Glutamatergic neuron (in vitro differentiated cells): ENCODE measurements around the gene TEX2. TPM values are rescaled to one million over a fixed set of nuclear protein-coding genes. Genes with fewer than 3 reads are reported as not detected.

Source experiments
- DNase-seq: peaks from one replicate; pipeline ENCODE4 v3.0.0; 2022
- H3K27ac Mint-ChIP-seq: one replicate; pipeline ENCODE4 v1.8.0; 2020; ENCODE audit warnings: mild to moderate bottlenecking, mixed read lengths, inconsistent platforms; ENCODE audit not compliant: unreplicated experiment
- H3K27me3 Mint-ChIP-seq: one replicate; pipeline ENCODE4 v1.8.0; 2020; ENCODE audit warnings: mild to moderate bottlenecking, moderate library complexity, mixed read lengths, inconsistent platforms; ENCODE audit not compliant: unreplicated experiment
- H3K36me3 Mint-ChIP-seq: one replicate; pipeline ENCODE4 v1.8.0; 2020; ENCODE audit warnings: mild to moderate bottlenecking, mixed read lengths, inconsistent platforms; ENCODE audit not compliant: unreplicated experiment
- H3K4me1 Mint-ChIP-seq: one replicate; pipeline ENCODE4 v1.8.0; 2020; ENCODE audit warnings: mild to moderate bottlenecking, low read depth, mixed read lengths, inconsistent platforms; ENCODE audit not compliant: unreplicated experiment
- H3K4me3 Mint-ChIP-seq: one replicate; pipeline ENCODE4 v1.8.0; 2020; ENCODE audit warnings: mild to moderate bottlenecking, mixed read lengths, inconsistent platforms; ENCODE audit not compliant: unreplicated experiment
- H3K9me3 Mint-ChIP-seq: one replicate; pipeline ENCODE4 v1.8.0; 2020; ENCODE audit warnings: mild to moderate bottlenecking, moderate library complexity, mixed read lengths, inconsistent platforms; ENCODE audit not compliant: unreplicated experiment
- total RNA-seq: library from RNA; stranded (reverse); fragmentation: NEBNext Ultra II Directional; extraction: Animal tissue kit (Norgen Biotek cat#: 25700); gene quantifications from one replicate; pipeline ENCODE4 v1.2.1, GENCODE V29; 2021; ENCODE audit not compliant: unreplicated experiment
- TF ChIP-seq, protein P1 (sequence below): fragments of 200-600 bp; sonication (generic); IDR thresholded peaks from one replicate; pipeline ENCODE4 v1.5.0; 2021; ENCODE audit not compliant: partially characterized antibody, unreplicated experiment

Gene TEX2
- total RNA-seq, 1 donor from 2014 or later, result 11.7 TPM

DNA sequence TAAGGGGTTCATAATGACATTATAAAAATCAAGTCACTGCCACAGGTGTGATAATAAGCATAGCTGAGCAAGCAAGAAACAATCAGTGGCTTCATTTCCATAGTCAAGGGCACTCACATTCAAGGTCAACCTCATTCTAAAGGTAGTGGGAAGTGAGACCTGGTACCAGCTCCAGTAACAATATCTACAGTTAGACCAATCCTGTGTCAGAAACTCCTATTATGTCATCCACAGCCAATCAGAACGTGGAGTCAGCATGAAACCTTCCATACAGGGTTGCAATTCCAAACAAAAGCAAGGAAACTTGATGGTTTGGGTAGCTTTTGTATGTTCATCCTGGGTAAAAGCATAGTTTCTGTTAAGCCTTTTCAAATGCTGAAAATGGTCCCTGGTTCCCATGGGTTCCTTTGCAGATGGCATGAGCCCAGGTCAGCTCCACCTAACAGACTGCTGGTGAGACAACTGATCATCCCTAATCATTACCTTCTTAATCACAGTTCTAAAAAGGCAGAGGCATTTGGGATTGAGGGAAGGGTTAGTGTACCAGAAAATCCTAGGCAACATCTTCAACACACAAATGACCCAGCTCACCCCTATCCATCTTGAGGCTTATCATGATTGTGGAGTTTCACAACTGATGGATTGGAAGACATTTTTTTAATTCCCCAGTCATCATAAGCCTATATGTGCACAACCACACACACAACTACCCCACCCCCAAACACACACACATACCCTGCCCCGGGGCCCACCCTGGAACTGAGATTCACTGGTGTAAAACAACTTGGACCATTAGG, 30.4 kb downstream of the TEX2 start:
- Mint-ChIP-seq H3K9me3 (no peaks in the 10 kb centered on the region), H3K4me3 (no peak overlapping the region), H3K36me3 (no peaks in the 10 kb centered on the region), H3K4me1 (peaks cover 9% of the 10 kb centered on the region), H3K27ac (no peak overlapping the region), H3K27me3 (no peaks in the 10 kb centered on the region)
- no peak for DNase-seq
- TF ChIP-seq, protein P1, sequence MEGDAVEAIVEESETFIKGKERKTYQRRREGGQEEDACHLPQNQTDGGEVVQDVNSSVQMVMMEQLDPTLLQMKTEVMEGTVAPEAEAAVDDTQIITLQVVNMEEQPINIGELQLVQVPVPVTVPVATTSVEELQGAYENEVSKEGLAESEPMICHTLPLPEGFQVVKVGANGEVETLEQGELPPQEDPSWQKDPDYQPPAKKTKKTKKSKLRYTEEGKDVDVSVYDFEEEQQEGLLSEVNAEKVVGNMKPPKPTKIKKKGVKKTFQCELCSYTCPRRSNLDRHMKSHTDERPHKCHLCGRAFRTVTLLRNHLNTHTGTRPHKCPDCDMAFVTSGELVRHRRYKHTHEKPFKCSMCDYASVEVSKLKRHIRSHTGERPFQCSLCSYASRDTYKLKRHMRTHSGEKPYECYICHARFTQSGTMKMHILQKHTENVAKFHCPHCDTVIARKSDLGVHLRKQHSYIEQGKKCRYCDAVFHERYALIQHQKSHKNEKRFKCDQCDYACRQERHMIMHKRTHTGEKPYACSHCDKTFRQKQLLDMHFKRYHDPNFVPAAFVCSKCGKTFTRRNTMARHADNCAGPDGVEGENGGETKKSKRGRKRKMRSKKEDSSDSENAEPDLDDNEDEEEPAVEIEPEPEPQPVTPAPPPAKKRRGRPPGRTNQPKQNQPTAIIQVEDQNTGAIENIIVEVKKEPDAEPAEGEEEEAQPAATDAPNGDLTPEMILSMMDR, result no peak

GRCh38 chr17:64231567-64232141, 31.4 kb downstream of the TEX2 start:
- Mint-ChIP-seq H3K9me3 (no peaks in the 10 kb centered on the region), H3K27ac (no peak overlapping the region), H3K4me1 (peaks cover under 1% of the 10 kb centered on the region)

DNA sequence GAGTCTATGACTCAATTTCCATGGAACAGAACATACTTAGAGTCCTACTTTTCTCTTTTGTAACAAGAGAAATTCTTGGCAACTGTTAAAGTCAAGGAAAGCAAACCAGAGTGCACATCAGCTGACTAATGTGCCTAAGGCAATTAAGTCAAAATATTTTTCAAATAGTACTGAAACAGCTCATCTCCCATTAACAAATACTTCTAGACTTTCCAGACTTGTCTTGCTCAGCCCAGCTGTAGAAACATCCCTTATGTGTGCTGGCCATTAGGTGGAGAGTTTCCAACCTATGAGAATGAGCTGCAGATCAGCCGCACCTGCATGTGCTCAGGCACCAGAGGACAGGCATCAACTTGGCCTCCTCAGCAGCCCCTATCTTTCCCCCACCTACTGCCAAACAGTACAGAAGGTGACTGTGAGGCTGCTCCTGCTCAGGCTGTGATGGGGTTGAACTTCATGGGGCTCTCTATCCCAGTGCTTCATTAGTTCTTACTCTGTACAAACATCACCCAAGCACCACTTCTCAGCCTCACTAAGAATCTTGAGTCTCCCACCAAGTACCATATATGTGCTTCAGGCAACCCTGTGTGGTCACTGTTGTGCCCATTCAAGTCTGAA, 32.2 kb downstream of the TEX2 start:
- no peaks in the 10 kb centered on the region for H3K9me3 Mint-ChIP-seq
- no peaks in the 10 kb centered on the region for H3K36me3 Mint-ChIP-seq
- H3K27me3 Mint-ChIP-seq, result no peaks in the 10 kb centered on the region
- H3K4me3 Mint-ChIP-seq, result no peak overlapping the region
- no peaks in the 10 kb centered on the region for H3K4me1 Mint-ChIP-seq
- TF ChIP-seq, protein P1, result no peak
- no peak overlapping the region for H3K27ac Mint-ChIP-seq
- DNase-seq, result no peak

More at GRCh38 chr17:64231567-64232141, 31.4 kb downstream of the TEX2 start:
- TF ChIP-seq, protein P1, result no peak
- H3K27me3 Mint-ChIP-seq, result no peaks in the 10 kb centered on the region
- no peak overlapping the region for H3K4me3 Mint-ChIP-seq
- no peaks in the 10 kb centered on the region for H3K36me3 Mint-ChIP-seq
- DNase-seq, result no peak

GRCh38 chr17:64229815-64230728, 33.0 kb downstream of the TEX2 start:
- TF ChIP-seq, protein P1, result no peak
- DNase-seq, result no peak
- Mint-ChIP-seq H3K4me1 (no peaks in the 10 kb centered on the region), H3K9me3 (no peaks in the 10 kb centered on the region), H3K27ac (no peak overlapping the region), H3K4me3 (no peak overlapping the region), H3K36me3 (no peaks in the 10 kb centered on the region), H3K27me3 (no peaks in the 10 kb centered on the region)
